Measurements from ENCODE around the gene NEUROD6. TPM values are rescaled to one million over a fixed set of nuclear protein-coding genes. Genes with fewer than 3 reads are reported as not detected.

The NEUROD6 gene
- total RNA-seq, 2 experiments from 2014 or later = not detected

GRCh38 chr7:31318313-31318712 lies 22.2 kb downstream of the NEUROD6 start:
- Histone ChIP-seq H3K4me1 (ENCODE audit: insufficient read depth, low read length, poor library complexity, severe bottlenecking) (no peaks in the 10 kb centered on the region), H3K9me3 (ENCODE audit: low read length) (no peaks in the 10 kb centered on the region), H3K9me2 (ENCODE audit: insufficient read depth, low read length) (no peaks in the 10 kb centered on the region), H3K4me3 (ENCODE audit: low read depth, low read length, poor library complexity, severe bottlenecking) (no peak overlapping the region), H3K4me2 (ENCODE audit: low read length) (no peak overlapping the region), H2AFZ (ENCODE audit: low read length) (no peak overlapping the region), H4K20me1 (ENCODE audit: insufficient read depth, low read length) (no peaks in the 10 kb centered on the region), H3K27ac (ENCODE audit: low read depth, low read length, poor library complexity, severe bottlenecking) (no peak overlapping the region), H3K79me2 (ENCODE audit: insufficient read depth, low read depth, low read length) (no peaks in the 10 kb centered on the region), H3K36me3 (ENCODE audit: insufficient read depth, low read length) (no peaks in the 10 kb centered on the region)
- no TSS peak for BruUV-seq (replicated peaks)
- ChIA-PET CTCF (ENCODE audit: unreplicated experiment) (no interaction called here), POLR2A (no interaction called here)
- no peak for DNase-seq (ENCODE audit: low spot score)
- no peak for TF ChIP-seq EZH2phosphoT487 (IDR thresholded peaks at IDR 0.05; ENCODE audit: borderline replicate concordance, low read depth, low read length)
- intact Hi-C loops (cut with micrococcal nuclease; ENCODE audit: unreplicated experiment) = no loop called here

- H3K9me2 ChIP-seq (ENCODE audit: insufficient read depth, low read length) = no peaks in the 10 kb centered on the region
- H2AFZ ChIP-seq (ENCODE audit: low read length) = no peak overlapping the region
- intact Hi-C loops (cut with micrococcal nuclease; ENCODE audit: unreplicated experiment) = no loop called here
- H3K4me2 ChIP-seq (ENCODE audit: low read length) = no peak overlapping the region
- BruUV-seq (replicated peaks) = no TSS peak
- H3K36me3 ChIP-seq (ENCODE audit: insufficient read depth, low read length) = no peaks in the 10 kb centered on the region
- DNase-seq (ENCODE audit: low spot score) = no peak
- POLR2A ChIA-PET = no interaction called here
- TF ChIP-seq CTCF (conservative IDR thresholded peaks at IDR 0.05; ENCODE audit: low read length) (no peak), EZH2phosphoT487 (IDR thresholded peaks at IDR 0.05; ENCODE audit: borderline replicate concordance, low read depth, low read length) (no peak)
- CTCF ChIA-PET (ENCODE audit: unreplicated experiment) = no interaction called here
- no peaks in the 10 kb centered on the region for H3K79me2 ChIP-seq (ENCODE audit: insufficient read depth, low read depth, low read length)
- H3K4me1 ChIP-seq (ENCODE audit: insufficient read depth, low read length, poor library complexity, severe bottlenecking) = no peaks in the 10 kb centered on the region
- no peaks in the 10 kb centered on the region for H3K9me3 ChIP-seq (ENCODE audit: low read length)
- H4K20me1 ChIP-seq (ENCODE audit: insufficient read depth, low read length) = no peaks in the 10 kb centered on the region
- H3K4me3 ChIP-seq (ENCODE audit: low read depth, low read length, poor library complexity, severe bottlenecking) = no peak overlapping the region
- no peak overlapping the region for H3K27ac ChIP-seq (ENCODE audit: low read depth, low read length, poor library complexity, severe bottlenecking)
These were observed 23.6 kb downstream of the NEUROD6 start for GRCh38 chr7:31316876-31317275.

- no peaks in the 10 kb centered on the region for H3K4me1 ChIP-seq (ENCODE audit: insufficient read depth, low read length, poor library complexity, severe bottlenecking)
- no peak overlapping the region for H3K27ac ChIP-seq (ENCODE audit: low read depth, low read length, poor library complexity, severe bottlenecking)
- no peak overlapping the region for H3K4me2 ChIP-seq (ENCODE audit: low read length)
- no peak for DNase-seq (ENCODE audit: low spot score)
- H3K36me3 ChIP-seq (ENCODE audit: insufficient read depth, low read length) = no peaks in the 10 kb centered on the region
- TF ChIP-seq EZH2phosphoT487 (IDR thresholded peaks at IDR 0.05; ENCODE audit: borderline replicate concordance, low read depth, low read length) (no peak), CTCF (conservative IDR thresholded peaks at IDR 0.05; ENCODE audit: low read length) (no peak)
- ChIA-PET CTCF (ENCODE audit: unreplicated experiment) (no interaction called here), POLR2A (no interaction called here)
- intact Hi-C loops (cut with micrococcal nuclease; ENCODE audit: unreplicated experiment) = no loop called here
- no peaks in the 10 kb centered on the region for H3K79me2 ChIP-seq (ENCODE audit: insufficient read depth, low read depth, low read length)
- H3K9me3 ChIP-seq (ENCODE audit: low read length) = no peaks in the 10 kb centered on the region
- no peaks in the 10 kb centered on the region for H4K20me1 ChIP-seq (ENCODE audit: insufficient read depth, low read length)
- H2AFZ ChIP-seq (ENCODE audit: low read length) = no peak overlapping the region
- BruUV-seq (replicated peaks) = no TSS peak
- no peaks in the 10 kb centered on the region for H3K9me2 ChIP-seq (ENCODE audit: insufficient read depth, low read length)
- no peak overlapping the region for H3K4me3 ChIP-seq (ENCODE audit: low read depth, low read length, poor library complexity, severe bottlenecking)
These were observed 24.8 kb downstream of the NEUROD6 start for GRCh38 chr7:31315758-31316157.
